Fibroblast of lung (primary cell): Measurements from ENCODE around the gene ARAP2. TPM values are rescaled to one million over a fixed set of nuclear protein-coding genes. Genes with fewer than 3 reads are reported as not detected.

ENCODE experiments used
- DNase-seq, 2 donors: peaks; one replicate each; pipeline versions ENCODE4 v3.0.0 to v3.0.0-alpha.2; 2010; ENCODE audit warnings: low read depth in 2 of 2
- H2AFZ ChIP-seq: 2 replicates; pipeline ENCODE4 v1.5.1; 2012; ENCODE audit warnings: low read length, control low read depth, inconsistent platforms
- H3K27ac ChIP-seq: 2 replicates; pipeline ENCODE4 v1.5.1; 2011; ENCODE audit warnings: low read length, control low read depth; ENCODE audit not compliant: insufficient read depth
- H3K27me3 ChIP-seq: 2 replicates; pipeline ENCODE4 v1.5.1; 2011; ENCODE audit warnings: mild to moderate bottlenecking, low read length; ENCODE audit not compliant: control insufficient read depth, insufficient read depth
- H3K36me3 ChIP-seq: 2 replicates; pipeline ENCODE4 v1.5.1; 2011; ENCODE audit warnings: low read length; ENCODE audit not compliant: control insufficient read depth, insufficient read depth
- H3K4me1 ChIP-seq: 2 replicates; pipeline ENCODE4 v1.5.1; 2011; ENCODE audit warnings: low read length; ENCODE audit not compliant: control insufficient read depth, insufficient read depth; ENCODE audit errors: extremely low read depth
- H3K4me2 ChIP-seq: 2 replicates; pipeline ENCODE4 v1.5.1; 2011; ENCODE audit warnings: low read length, control low read depth; ENCODE audit not compliant: insufficient read depth; ENCODE audit errors: extremely low read depth
- H3K4me3 ChIP-seq, 4 experiments: fragments of 200-600 bp in 1 of 4; sonication (generic) in 1 of 4; replicated peaks in 1 of 4; 2 replicates each; pipeline ENCODE4 v1.5.1; 2011 to 2016; ENCODE audit warnings: low read length in 4 of 4, low read depth in 3 of 4, mild to moderate bottlenecking in 3 of 4, control low read depth in 2 of 4, inconsistent platforms in 1 of 4, mixed read lengths in 1 of 4; ENCODE audit not compliant: insufficient read depth in 1 of 4; ENCODE audit errors: control extremely low read depth in 1 of 4
- H3K79me2 ChIP-seq: 2 replicates; pipeline ENCODE4 v1.5.1; 2012; ENCODE audit warnings: mild to moderate bottlenecking, low read length, inconsistent platforms; ENCODE audit not compliant: control insufficient read depth, insufficient read depth
- H3K9ac ChIP-seq: 2 replicates; pipeline ENCODE4 v1.5.1; 2011; ENCODE audit warnings: mild to moderate bottlenecking, low read length, control low read depth; ENCODE audit not compliant: insufficient read depth
- H3K9me3 ChIP-seq: 2 replicates; pipeline ENCODE4 v1.5.1; 2012; ENCODE audit warnings: low read depth, low read length; ENCODE audit not compliant: control insufficient read depth, insufficient read depth
- H4K20me1 ChIP-seq: 2 replicates; pipeline ENCODE4 v1.5.1; 2011; ENCODE audit warnings: low read length; ENCODE audit not compliant: control insufficient read depth, insufficient read depth; ENCODE audit errors: extremely low read depth
- CTCF ChIP-seq, 2 donors: IDR thresholded peaks in 1 of 2; conservative IDR thresholded peaks in 1 of 2; 1 replicate in 1 of 2; 2 replicates in 1 of 2; pipeline ENCODE4 v1.5.1; 2011 to 2012; ENCODE audit warnings: low read length in 2 of 2, control low read depth in 1 of 2, inconsistent platforms in 1 of 2, low read depth in 1 of 2, mild to moderate bottlenecking in 1 of 2
- EZH2 ChIP-seq: IDR thresholded peaks from 2 replicates; pipeline ENCODE4 v1.5.1; 2012; ENCODE audit warnings: low read length, control low read depth, mild to moderate bottlenecking; ENCODE audit errors: missing control alignments
- polyA plus RNA-seq, 2 donors: library from polyadenylated mRNA; depleted of rRNA in 1 of 2; stranded (reverse) in 1 of 2; unstranded in 1 of 2; fragments of >200 nt; gene quantifications; 2 replicates each; pipeline ENCODE4 v1.2.1, GENCODE V29; 2011 to 2012; ENCODE audit warnings: missing spikeins in 1 of 2
- total RNA-seq: library from RNA; depleted of rRNA; stranded (reverse); fragments of >200 nt; gene quantifications from 2 replicates; pipeline ENCODE4 v1.2.1, GENCODE V29; 2014

The ARAP2 gene
- total and polyA plus RNA-seq, 2 donors (not counting 1 experiment from before 2014, with no cell fraction given): 0.05 to 3.0 TPM

- H4K20me1 ChIP-seq: no peaks in the 10 kb centered on the region
- no peaks in the 10 kb centered on the region for H3K27me3 ChIP-seq
- no peaks in the 10 kb centered on the region for H3K79me2 ChIP-seq
- no peak overlapping the region for H3K27ac ChIP-seq
- no peak overlapping the region for H3K9ac ChIP-seq
- H3K36me3 ChIP-seq: no peaks in the 10 kb centered on the region
- H2AFZ ChIP-seq: no peak overlapping the region
- H3K4me1 ChIP-seq: no peaks in the 10 kb centered on the region
- H3K9me3 ChIP-seq: no peaks in the 10 kb centered on the region
- no peak for TF ChIP-seq CTCF (conservative IDR thresholded peaks at IDR 0.05 in 1 of 2, IDR thresholded peaks at IDR 0.05 in 1 of 2; ENCODE audit: low read depth in 1 of 2, low read length in 2 of 2)
- no peak for TF ChIP-seq EZH2
- DNase-seq: no peak
- no peak overlapping the region for H3K4me2 ChIP-seq
- no peak overlapping the region for H3K4me3 ChIP-seq
Measured at GRCh38 chr4:36039026-36039425, 205.3 kb downstream of the ARAP2 start.

- Histone ChIP-seq H3K4me3 (no peak overlapping the region), H4K20me1 (no peaks in the 10 kb centered on the region), H3K9ac (no peak overlapping the region), H3K27me3 (no peaks in the 10 kb centered on the region), H3K9me3 (no peaks in the 10 kb centered on the region), H3K79me2 (no peaks in the 10 kb centered on the region), H3K4me1 (no peaks in the 10 kb centered on the region), H3K36me3 (no peaks in the 10 kb centered on the region), H3K27ac (no peak overlapping the region), H3K4me2 (no peak overlapping the region), H2AFZ (no peak overlapping the region)
- DNase-seq: no peak
- TF ChIP-seq CTCF (conservative IDR thresholded peaks at IDR 0.05 in 1 of 2, IDR thresholded peaks at IDR 0.05 in 1 of 2; ENCODE audit: low read depth in 1 of 2, low read length in 2 of 2): no peak
- no peak for TF ChIP-seq EZH2
Measured at GRCh38 chr4:36038491-36038890, 205.8 kb downstream of the ARAP2 start.

GRCh38 chr4:36037127-36037526 is 207.2 kb downstream of the ARAP2 start:
- H2AFZ ChIP-seq: no peak overlapping the region
- no peak overlapping the region for H3K4me3 ChIP-seq
- no peaks in the 10 kb centered on the region for H3K4me1 ChIP-seq
- H3K27me3 ChIP-seq: no peaks in the 10 kb centered on the region
- no peak for TF ChIP-seq CTCF (conservative IDR thresholded peaks at IDR 0.05 in 1 of 2, IDR thresholded peaks at IDR 0.05 in 1 of 2; ENCODE audit: low read depth in 1 of 2, low read length in 2 of 2)
- no peak for TF ChIP-seq EZH2
- H3K79me2 ChIP-seq: no peaks in the 10 kb centered on the region
- no peak overlapping the region for H3K27ac ChIP-seq
- H3K9ac ChIP-seq: no peak overlapping the region
- H3K36me3 ChIP-seq: no peaks in the 10 kb centered on the region
- H4K20me1 ChIP-seq: no peaks in the 10 kb centered on the region
- DNase-seq: no peak
- no peaks in the 10 kb centered on the region for H3K9me3 ChIP-seq
- H3K4me2 ChIP-seq: no peak overlapping the region
